Lower lobe of right lung (tissue), 2 donors: ENCODE data around the gene SYF2. TPM values are rescaled to one million over a fixed set of nuclear protein-coding genes. Genes with fewer than 3 reads are reported as not detected.
"Not testable (repeated sequence)": the region's sequence is repeated elsewhere in the genome, so short reads cannot be mapped to it uniquely, and the experiment has no call there.

Source experiments
- ATAC-seq, 2 donors: fragments of 200-7000 bp; cut with Tn5 transposase; one replicate each; pipeline ENCODE4 v1.9.1; 2020 to 2022; ENCODE audit warnings: mild to moderate bottlenecking in 2 of 2, moderate library complexity in 2 of 2
- DNase-seq: peaks from one replicate; pipeline ENCODE4 v3.0.0-alpha.2; 2020
- H3K27ac ChIP-seq: fragments of 200-600 bp; one replicate; pipeline ENCODE4 v1.8.0; 2022
- H3K27me3 ChIP-seq: fragments of 200-600 bp; one replicate; pipeline ENCODE4 v1.8.0; 2022; ENCODE audit warnings: low read depth
- H3K36me3 ChIP-seq: fragments of 200-600 bp; one replicate; pipeline ENCODE4 v1.8.0; 2022; ENCODE audit warnings: mild to moderate bottlenecking
- H3K4me1 ChIP-seq: fragments of 200-600 bp; one replicate; pipeline ENCODE4 v1.8.0; 2022
- H3K4me3 ChIP-seq: fragments of 200-600 bp; one replicate; pipeline ENCODE4 v1.8.0; 2022; ENCODE audit warnings: mild to moderate bottlenecking
- H3K9me3 ChIP-seq: fragments of 200-600 bp; one replicate; pipeline ENCODE4 v1.8.0; 2022
- intact Hi-C: fragments of 100-400 bp; cut with DNase I; formaldehyde crosslinking; loops from one replicate; pipeline ENCODE4 v1.11.0; 2022
- total RNA-seq: library from RNA; stranded (reverse); fragmentation: NEBNext Ultra II Directional; extraction: Animal tissue kit (Norgen Biotek cat#: 25700); gene quantifications from one replicate; pipeline ENCODE4 v1.2.1, GENCODE V29; 2021
- TF ChIP-seq, protein P1 (sequence below): fragments of 200-600 bp; IDR thresholded peaks from one replicate; pipeline ENCODE4 v1.8.0; 2022; ENCODE audit warnings: antibody characterized with exemption, mild to moderate bottlenecking
- donor health status: DM: no; HTN: yes; CAD: no; lungs with severe emphysema.

The SYF2 gene
- total RNA-seq, 1 donor from 2014 or later, result 44.6 TPM

- intact Hi-C loops, DNase-seq, H3K4me1 ChIP-seq, H3K36me3 ChIP-seq, ATAC-seq, H3K27ac ChIP-seq, H3K27me3 ChIP-seq, H3K4me3 ChIP-seq, H3K9me3 ChIP-seq: not testable (repeated sequence)
- TF ChIP-seq, protein P1, sequence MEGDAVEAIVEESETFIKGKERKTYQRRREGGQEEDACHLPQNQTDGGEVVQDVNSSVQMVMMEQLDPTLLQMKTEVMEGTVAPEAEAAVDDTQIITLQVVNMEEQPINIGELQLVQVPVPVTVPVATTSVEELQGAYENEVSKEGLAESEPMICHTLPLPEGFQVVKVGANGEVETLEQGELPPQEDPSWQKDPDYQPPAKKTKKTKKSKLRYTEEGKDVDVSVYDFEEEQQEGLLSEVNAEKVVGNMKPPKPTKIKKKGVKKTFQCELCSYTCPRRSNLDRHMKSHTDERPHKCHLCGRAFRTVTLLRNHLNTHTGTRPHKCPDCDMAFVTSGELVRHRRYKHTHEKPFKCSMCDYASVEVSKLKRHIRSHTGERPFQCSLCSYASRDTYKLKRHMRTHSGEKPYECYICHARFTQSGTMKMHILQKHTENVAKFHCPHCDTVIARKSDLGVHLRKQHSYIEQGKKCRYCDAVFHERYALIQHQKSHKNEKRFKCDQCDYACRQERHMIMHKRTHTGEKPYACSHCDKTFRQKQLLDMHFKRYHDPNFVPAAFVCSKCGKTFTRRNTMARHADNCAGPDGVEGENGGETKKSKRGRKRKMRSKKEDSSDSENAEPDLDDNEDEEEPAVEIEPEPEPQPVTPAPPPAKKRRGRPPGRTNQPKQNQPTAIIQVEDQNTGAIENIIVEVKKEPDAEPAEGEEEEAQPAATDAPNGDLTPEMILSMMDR, result peak; percentile 8
These were observed 27.5 kb upstream of the SYF2 start for GRCh38 chr1:25259813-25260212.

DNA sequence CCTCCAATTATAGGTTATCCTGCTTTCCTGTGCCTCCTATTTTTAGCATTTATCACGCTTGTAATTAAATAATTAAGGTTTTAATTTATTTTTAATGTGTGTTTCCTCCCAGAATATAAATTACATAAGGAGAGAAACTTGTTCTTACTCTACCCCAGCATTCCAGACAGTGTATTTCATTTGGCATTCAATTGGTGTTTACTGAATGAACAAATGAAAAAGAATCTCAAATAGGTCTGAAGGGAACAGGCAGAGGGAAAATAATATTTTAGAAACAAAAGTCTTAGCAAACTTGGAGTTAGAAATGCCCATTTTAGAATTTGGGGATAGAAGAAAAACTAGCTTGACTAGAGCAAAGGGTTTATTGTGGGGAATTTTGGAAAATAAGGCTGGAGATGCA lies 24.9 kb upstream of the SYF2 start:
- Histone ChIP-seq H3K36me3 (no peaks in the 10 kb centered on the region), H3K27me3 (no peaks in the 10 kb centered on the region), H3K9me3 (no peaks in the 10 kb centered on the region), H3K4me3 (no peak overlapping the region), H3K27ac (no peak overlapping the region), H3K4me1 (peaks cover 8% of the 10 kb centered on the region)
- ATAC-seq (no peak), DNase-seq (no peak)
- TF ChIP-seq, protein P1, result no peak
- intact Hi-C loops, result no loop called here

DNA sequence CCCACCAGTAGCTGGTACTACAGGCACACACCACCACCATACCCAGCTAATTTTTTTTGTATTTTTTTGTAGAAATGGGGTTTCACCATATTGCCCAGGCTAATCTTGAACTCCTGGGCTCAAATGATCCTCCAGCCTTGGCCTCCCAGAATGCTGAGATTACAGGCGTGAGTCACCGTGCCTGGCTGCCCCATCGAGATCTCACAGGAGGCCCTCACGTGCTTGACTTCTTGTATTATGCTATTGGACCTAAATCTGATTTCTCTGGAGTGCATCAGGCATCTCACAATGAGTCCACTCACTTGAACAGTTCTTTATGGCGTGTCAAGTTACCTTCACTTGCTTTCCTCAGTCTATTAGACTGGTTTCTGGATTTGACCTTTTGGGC lies 24.3 kb upstream of the SYF2 start:
- H3K36me3 ChIP-seq, result no peaks in the 10 kb centered on the region
- ATAC-seq, result no peak

GRCh38 chr1:25255706-25256577 lies 23.6 kb upstream of the SYF2 start:
- H3K4me1 ChIP-seq, result peaks cover 8% of the 10 kb centered on the region
- no peaks in the 10 kb centered on the region for H3K27me3 ChIP-seq
- H3K4me3 ChIP-seq, result no peak overlapping the region
- ATAC-seq (no peak), DNase-seq (no peak)
- intact Hi-C loops, result no loop called here
- H3K27ac ChIP-seq, result no peak overlapping the region
- TF ChIP-seq, protein P1, result no peak
- no peaks in the 10 kb centered on the region for H3K9me3 ChIP-seq
- H3K36me3 ChIP-seq, result no peaks in the 10 kb centered on the region

More for the DNA sequence above, 24.3 kb upstream of the SYF2 start:
- Histone ChIP-seq H3K4me1 (peaks cover 8% of the 10 kb centered on the region), H3K4me3 (no peak overlapping the region), H3K27ac (no peak overlapping the region), H3K27me3 (no peaks in the 10 kb centered on the region), H3K9me3 (no peaks in the 10 kb centered on the region)
- no peak for DNase-seq
- TF ChIP-seq, protein P1, result no peak
- intact Hi-C loops, result no loop called here

GRCh38 chr1:25253911-25254310 lies 21.6 kb upstream of the SYF2 start:
- no peak overlapping the region for H3K27ac ChIP-seq
- no peak for ATAC-seq
- intact Hi-C loops, result no loop called here
- TF ChIP-seq, protein P1, result no peak
- no peaks in the 10 kb centered on the region for H3K27me3 ChIP-seq
- no peaks in the 10 kb centered on the region for H3K4me1 ChIP-seq
- no peak overlapping the region for H3K4me3 ChIP-seq
- no peak for DNase-seq
- no peaks in the 10 kb centered on the region for H3K9me3 ChIP-seq
- H3K36me3 ChIP-seq, result no peaks in the 10 kb centered on the region
